ENCODE data around the gene JAKMIP1. TPM values are rescaled to one million over a fixed set of nuclear protein-coding genes. Genes with fewer than 3 reads are reported as not detected.

The JAKMIP1 gene
- total and polyA plus RNA-seq, 4 donors = 0.08 to 0.46 (median 0.22) TPM

GRCh38 chr4:6058531-6059374 lies 141.6 kb downstream of the JAKMIP1 start:
- H3K9me3 ChIP-seq (ENCODE audit: control insufficient read depth in 4 of 4, insufficient read depth in 3 of 4, low read length in 3 of 4) = peaks cover 0 to 39% (median 6%) of the 10 kb centered on the region in 4 donors

GRCh38 chr4:6056976-6057766 lies 143.2 kb downstream of the JAKMIP1 start:
- Histone ChIP-seq H3K9me3 (ENCODE audit: control insufficient read depth in 4 of 4, insufficient read depth in 3 of 4, low read length in 3 of 4) (peaks cover 0 to 38% (median 6%) of the 10 kb centered on the region in 4 donors), H3K27ac (ENCODE audit: low read depth in 1 of 2, low read length in 1 of 2) (no peak overlapping the region), H3K27me3 (ENCODE audit: control insufficient read depth in 3 of 3, insufficient read depth in 3 of 3, low read length in 2 of 3) (no peaks in the 10 kb centered on the region), H3K4me1 (ENCODE audit: control insufficient read depth in 5 of 5, insufficient read depth in 5 of 5, low read length in 5 of 5) (no peaks in the 10 kb centered on the region), H3K9ac (ENCODE audit: insufficient read depth in 1 of 2, low read length in 2 of 2) (no peak overlapping the region), H3K36me3 (ENCODE audit: control insufficient read depth in 4 of 4, insufficient read depth in 4 of 4, low read length in 4 of 4) (no peaks in the 10 kb centered on the region), H3K4me3 (no peak overlapping the region)
- DNase-seq (no peak), ATAC-seq (ENCODE audit: insufficient read depth, low FRiP score) (no peak)
- no peak for TF ChIP-seq CTCF (IDR thresholded peaks at IDR 0.05; ENCODE audit: control extremely low read depth, extremely low read depth)
- WGBS, 2 donors = 87 to 88% methylated on average over 15 of the region's 15 CpGs

More at GRCh38 chr4:6058531-6059374, 141.6 kb downstream of the JAKMIP1 start:
- no peak for ATAC-seq (ENCODE audit: insufficient read depth, low FRiP score)
- Histone ChIP-seq H3K9ac (ENCODE audit: insufficient read depth in 1 of 2, low read length in 2 of 2) (no peak overlapping the region), H3K27me3 (ENCODE audit: control insufficient read depth in 3 of 3, insufficient read depth in 3 of 3, low read length in 2 of 3) (no peaks in the 10 kb centered on the region), H3K4me3 (no peak overlapping the region), H3K27ac (ENCODE audit: low read depth in 1 of 2, low read length in 1 of 2) (no peak overlapping the region), H3K4me1 (ENCODE audit: control insufficient read depth in 5 of 5, insufficient read depth in 5 of 5, low read length in 5 of 5) (no peaks in the 10 kb centered on the region), H3K36me3 (ENCODE audit: control insufficient read depth in 4 of 4, insufficient read depth in 4 of 4, low read length in 4 of 4) (no peaks in the 10 kb centered on the region)
- DNase-seq = no peak
- WGBS, 2 donors = 94% methylated on average over 12 of the region's 12 CpGs
- TF ChIP-seq CTCF (IDR thresholded peaks at IDR 0.05; ENCODE audit: control extremely low read depth, extremely low read depth) = no peak

- H3K9ac ChIP-seq (ENCODE audit: insufficient read depth in 1 of 2, low read length in 2 of 2) = no peak overlapping the region
- DNase-seq (no peak), ATAC-seq (ENCODE audit: insufficient read depth, low FRiP score) (no peak)
- no peak for TF ChIP-seq CTCF (IDR thresholded peaks at IDR 0.05; ENCODE audit: control extremely low read depth, extremely low read depth)
- H3K27me3 ChIP-seq (ENCODE audit: control insufficient read depth in 3 of 3, insufficient read depth in 3 of 3, low read length in 2 of 3) = peaks cover 0 to 4% (median 0%) of the 10 kb centered on the region in 3 donors
- WGBS, 2 donors = 84 to 87% methylated on average over 4 of the region's 4 CpGs
- no peaks in the 10 kb centered on the region for H3K36me3 ChIP-seq (ENCODE audit: control insufficient read depth in 4 of 4, insufficient read depth in 4 of 4, low read length in 4 of 4)
- peaks cover 0 to 31% (median 6%) of the 10 kb centered on the region in 4 donors for H3K9me3 ChIP-seq (ENCODE audit: control insufficient read depth in 4 of 4, insufficient read depth in 3 of 4, low read length in 3 of 4)
- no peak overlapping the region for H3K4me3 ChIP-seq
- no peak overlapping the region for H3K27ac ChIP-seq (ENCODE audit: low read depth in 1 of 2, low read length in 1 of 2)
- no peaks in the 10 kb centered on the region for H3K4me1 ChIP-seq (ENCODE audit: control insufficient read depth in 5 of 5, insufficient read depth in 5 of 5, low read length in 5 of 5)
These were observed 144.9 kb downstream of the JAKMIP1 start for GRCh38 chr4:6055436-6055835.
